T-helper 1 cell treated with Interleukin-12 subunit alpha and Interleukin-12 subunit beta and Interleukin-4 antibody, amounts not matched to agents 30 ng/mL and 1 ng/mL, for 36 hours (primary cell): ENCODE data around the gene TBC1D21. TPM values are rescaled to one million over a fixed set of nuclear protein-coding genes. Genes with fewer than 3 reads are reported as not detected.

Experiments used
- intact Hi-C: fragments of 100-400 bp; cut with micrococcal nuclease; formaldehyde crosslinking; loops from one replicate; pipeline ENCODE4 v1.15.1; 2024
- total RNA-seq: library from RNA; stranded (reverse); gene quantifications from 2 replicates; pipeline ENCODE4 v1.2.3, GENCODE V29; 2022

TBC1D21 gene, protein sequence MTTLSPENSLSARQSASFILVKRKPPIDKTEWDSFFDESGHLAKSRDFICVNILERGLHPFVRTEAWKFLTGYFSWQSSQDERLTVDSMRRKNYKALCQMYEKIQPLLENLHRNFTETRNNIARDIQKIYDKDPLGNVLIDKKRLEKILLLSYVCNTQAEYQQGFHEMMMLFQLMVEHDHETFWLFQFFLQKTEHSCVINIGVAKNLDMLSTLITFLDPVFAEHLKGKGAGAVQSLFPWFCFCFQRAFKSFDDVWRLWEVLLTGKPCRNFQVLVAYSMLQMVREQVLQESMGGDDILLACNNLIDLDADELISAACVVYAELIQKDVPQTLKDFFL
- not detected in 2 replicates for total RNA-seq

DNA sequence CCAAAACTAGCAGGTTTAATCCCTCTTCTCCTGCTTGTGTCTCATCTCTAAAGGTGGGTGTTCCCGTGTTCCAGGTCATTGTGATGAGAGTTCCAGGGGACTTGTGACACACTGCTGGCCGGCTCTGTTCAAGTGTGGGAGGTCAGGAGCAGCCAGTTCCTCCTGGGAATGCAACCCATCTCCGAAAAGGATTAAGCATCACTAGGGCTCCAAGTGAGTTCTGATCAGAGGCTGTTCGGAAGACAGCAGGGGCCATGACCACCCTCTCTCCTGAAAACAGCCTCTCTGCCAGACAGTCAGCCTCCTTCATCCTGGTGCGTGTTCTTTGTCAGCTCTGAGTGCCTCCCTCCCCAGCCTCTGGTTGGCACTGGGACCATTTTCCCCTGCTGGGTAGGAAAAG lies at the start of gene TBC1D21:
TSS of gene TBC1D21 (plus strand) at position 109 of the 400 bp plus-strand sequence. CDS start at position 255, 146 bp downstream.
- intact Hi-C loops: no loop called here

DNA sequence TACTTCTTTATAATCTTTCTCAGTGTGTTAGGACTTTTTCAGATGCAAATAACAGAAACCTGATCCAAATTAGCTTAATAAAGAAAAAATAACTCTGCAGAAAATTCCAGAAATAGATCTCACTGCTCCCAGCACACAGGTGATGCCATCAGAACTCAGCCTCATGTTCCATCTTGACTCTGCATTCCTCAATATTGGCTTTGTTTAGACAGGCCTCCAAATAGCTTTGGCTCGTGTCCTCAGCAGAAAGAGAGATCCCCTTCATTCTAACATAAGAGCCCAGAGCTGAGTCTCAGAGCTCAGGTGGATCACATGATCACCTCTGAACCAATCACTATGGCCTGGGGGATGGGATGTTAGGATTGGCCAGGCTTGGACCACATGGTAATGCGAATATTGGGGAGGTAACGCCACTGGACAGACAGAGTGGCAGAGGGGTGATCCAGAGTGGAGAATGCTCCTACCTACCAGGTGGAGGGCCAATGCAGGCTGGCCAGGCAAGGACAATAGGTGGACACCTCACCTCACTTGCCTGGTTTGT lies 46.6 kb upstream of the TBC1D21 start:
- intact Hi-C loops: no loop called here

DNA sequence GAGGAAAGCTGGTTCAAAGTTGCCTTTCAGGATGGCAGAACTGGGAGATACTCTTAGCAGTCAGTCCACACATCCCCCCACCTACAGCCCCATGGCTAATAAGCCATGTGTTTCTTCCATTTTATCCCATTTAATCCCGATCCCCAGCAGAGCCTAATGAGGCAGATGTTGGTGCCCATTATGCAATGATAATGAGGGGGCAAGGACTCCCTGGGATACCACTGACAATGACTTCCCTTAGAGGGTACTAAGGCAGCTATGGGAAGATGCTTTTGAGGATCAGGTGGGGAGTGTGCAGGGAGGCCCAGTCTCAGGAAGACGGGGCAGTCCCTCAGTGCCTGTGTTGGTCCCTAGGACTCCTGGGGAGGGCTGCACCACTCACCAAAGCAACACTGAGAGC lies 43.8 kb upstream of the TBC1D21 start:
- intact Hi-C loops: no loop called here

DNA sequence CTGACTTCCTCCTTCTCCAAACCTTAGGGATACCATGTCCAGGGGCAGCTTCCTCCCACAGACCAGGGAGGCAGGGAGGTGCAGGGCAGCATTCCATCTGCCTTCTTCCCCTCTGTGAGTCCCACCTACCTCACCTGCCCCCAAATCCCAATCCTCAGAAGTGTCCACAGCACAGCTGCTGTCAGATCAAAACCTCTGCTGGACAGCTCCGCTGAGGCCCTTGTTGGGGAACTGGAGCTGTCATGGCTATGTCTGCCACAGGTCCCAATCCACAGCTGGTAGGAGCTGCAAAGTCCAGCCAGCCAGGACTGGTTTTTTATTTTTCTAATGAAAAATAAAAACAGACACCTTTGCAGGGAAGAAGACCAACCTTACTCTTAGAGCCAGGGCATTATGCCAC lies 40.7 kb upstream of the TBC1D21 start:
- intact Hi-C loops: no loop called here

DNA sequence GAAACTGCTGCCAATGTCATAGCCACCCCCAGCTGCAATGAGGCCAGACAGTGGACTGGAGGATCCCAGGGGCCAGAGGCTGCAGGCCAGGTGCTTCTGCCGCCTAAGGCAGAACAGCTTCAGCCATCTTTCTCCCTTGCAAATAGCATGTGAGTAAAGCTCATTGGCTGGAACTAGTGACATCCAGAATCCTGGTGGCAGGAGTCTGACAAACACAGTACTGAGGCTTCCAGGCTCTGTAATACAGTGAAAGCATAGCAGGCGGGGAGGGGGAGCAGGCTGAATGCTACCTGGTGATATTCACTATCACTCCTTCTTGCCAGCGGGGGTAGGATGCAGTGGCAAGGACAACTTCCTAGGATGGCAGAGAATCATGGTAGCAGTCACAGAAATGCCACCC lies 36.5 kb upstream of the TBC1D21 start:
- intact Hi-C loops: no loop called here

DNA sequence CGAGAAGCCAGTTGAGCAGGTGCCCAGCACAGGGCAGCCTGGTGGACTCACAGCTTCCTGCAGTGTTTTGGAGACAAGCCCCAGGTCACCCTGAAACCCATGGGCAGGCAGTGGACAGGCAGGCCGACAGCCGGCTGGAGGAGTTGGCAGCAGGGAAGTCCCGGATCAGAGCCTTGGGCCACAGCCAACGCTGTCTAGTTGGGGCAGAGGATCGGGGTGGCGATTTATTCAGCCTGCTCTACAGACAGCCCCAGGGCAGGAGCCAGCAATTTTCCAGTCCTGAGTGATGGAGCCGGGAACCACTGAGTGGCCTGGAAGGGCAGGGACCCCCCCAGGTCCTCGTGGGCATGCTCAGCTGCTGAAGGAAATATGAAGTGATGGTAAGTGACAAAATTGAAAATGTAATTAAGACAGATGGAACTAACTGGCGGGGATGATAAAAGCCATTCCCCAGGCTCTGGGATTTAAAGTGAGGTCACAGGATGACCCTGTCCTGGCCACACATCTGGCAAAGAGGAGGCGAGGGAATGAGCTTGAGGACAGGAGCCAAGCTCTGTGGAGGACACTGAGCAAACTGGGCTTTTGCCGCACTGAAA lies 34.4 kb upstream of the TBC1D21 start:
- intact Hi-C loops: no loop called here

DNA sequence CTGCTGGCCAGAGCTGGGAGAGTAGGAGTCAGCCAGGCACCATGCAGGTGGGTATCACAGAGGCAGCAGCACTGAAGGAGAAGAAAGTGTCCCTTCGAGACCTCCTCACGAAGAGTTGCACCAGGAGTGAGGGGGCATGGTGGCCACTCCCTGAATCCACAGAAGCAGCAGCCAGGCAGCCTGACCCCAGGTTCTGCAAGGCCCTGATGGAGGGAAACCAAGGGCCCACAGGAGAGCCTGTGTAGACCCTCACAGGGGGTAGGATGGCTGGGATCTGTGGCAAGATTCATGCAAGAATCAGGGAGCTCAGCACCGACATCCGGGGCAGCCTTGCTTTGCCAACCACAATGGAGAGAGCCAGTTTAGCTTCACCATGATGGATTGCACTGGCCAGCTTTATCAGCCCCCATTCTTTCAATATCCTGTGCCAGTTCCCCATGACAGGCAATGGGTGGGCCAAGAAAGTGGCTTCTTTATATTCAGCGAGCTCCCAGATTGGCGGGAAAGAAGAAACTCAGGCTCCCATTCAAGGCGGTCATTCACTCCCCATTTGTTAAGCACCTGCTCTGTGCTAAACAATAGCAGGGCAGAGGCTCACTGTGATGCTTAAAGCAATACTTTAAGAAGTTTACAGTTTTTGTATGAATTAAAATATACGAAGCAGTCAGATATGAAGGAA lies 33.5 kb upstream of the TBC1D21 start:
- intact Hi-C loops: no loop called here

DNA sequence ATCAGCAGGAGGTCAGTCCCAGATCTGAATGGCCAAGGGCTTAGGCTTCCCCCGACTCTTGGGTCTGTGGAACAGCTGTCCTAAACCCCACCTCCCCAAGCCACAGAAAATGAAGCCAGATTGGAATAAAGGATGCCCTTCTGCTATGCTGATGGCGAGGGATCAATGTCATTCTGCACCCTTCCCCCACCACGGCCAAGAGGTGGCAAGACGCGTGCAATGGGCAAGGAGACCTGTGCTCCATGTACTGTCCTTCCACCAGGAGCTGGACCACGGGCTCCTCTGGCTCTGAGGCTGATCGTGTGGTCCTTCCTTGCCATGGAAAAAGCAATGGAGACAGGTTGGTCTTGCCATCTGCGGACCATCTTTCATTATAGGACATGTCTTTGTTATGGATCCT lies 32.6 kb upstream of the TBC1D21 start:
- intact Hi-C loops: no loop called here

DNA sequence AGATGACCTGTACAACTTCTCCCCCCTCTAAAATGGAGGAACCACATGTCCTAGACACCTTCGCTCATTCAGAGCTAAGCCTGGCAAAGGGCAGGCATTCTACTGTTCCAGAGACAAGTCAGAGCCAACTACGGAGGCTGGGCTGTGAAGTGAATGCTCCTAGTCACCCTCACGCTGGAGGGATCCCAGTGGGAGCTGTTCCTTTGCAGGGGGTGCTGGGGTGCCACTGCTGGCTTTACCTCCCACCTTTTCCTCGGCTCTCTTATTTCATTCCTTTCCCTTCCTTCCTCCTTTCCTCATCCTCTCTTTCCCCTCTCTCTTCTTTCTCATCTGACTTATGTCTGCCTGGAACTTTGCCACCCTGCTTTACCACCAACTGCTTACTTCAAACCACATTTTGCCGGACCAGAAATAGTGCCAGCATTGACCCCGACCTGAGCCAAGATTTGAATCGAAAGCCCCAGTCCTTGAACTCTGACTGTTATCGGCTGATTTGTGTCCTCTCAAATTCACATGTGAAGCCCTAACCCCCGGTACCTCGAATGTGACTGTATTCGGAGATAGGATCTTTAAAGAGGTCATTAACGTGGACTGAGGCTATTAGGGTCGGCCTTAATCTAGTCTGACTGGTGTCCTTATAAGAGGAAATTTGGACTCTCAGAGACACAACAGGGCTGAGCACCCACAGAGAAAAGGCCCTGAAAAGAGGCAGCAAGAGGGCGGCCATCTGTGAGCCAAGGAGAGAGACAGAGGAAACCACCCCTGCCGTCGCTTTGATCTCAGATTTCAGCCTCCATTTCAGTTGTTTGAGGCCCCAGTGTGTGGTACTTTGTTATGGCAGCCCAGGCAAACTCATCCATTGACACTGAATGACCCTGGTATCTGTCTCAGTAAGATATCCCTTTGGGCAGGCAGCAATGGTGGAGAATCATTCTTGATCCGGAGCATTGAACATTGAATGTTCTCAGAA lies 31.3 kb upstream of the TBC1D21 start:
- intact Hi-C loops: no loop called here

DNA sequence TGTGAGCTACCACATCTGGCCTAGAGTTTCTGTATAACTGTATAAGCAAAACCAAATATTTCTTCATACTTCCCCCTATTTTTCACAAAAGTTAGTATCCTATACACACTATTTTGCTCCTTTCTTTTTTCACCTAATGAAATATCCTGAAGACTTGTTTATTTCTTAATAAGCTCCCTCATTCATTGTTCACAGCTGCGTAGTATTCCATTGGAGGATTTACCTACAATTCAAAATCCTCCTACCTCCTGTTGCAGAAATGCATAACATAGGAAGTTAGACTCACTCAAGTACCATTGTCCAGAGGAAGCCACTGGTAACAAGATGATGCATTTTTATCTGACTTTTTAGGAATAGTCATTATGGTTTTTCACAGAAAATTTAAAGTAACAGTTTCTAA lies 29.6 kb upstream of the TBC1D21 start:
- intact Hi-C loops: no loop called here

DNA sequence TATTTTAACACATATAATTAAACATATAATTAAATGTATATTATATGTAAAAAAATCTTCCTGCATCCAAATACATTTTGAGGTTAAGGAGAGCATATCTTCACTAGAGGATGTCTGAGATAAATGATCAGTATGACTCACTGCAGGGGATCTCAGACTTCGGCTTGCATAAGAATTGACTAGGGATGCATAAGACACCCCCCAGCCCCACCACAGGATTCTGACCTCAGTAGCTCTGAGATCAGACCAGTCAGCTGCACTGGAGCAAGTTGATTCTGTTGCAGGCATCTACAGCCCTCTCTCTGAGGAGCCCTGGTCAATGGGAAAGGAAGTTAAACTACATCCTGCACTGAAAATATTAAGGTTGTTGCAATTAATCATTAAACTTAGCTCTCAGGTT lies 29.0 kb upstream of the TBC1D21 start:
- intact Hi-C loops: no loop called here

DNA sequence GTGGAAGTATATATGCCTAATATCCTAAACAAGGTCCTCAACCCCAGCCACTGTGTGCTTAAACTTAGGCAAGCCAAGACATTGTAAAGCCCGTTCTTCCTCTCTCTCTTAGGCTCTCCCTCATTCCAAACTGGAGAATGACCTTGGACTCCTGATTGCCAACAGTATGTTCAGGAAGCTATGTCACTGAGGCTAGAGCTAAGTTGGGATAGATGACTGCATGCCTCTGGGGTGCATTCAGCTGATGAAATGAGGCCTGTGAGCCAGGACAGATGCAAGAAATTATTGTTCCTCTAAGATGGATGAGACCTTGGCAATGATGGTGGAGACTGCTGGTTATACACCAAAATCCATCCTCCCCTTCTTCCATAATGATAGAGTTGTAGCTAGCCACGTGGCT lies 27.9 kb upstream of the TBC1D21 start:
- intact Hi-C loops: no loop called here

DNA sequence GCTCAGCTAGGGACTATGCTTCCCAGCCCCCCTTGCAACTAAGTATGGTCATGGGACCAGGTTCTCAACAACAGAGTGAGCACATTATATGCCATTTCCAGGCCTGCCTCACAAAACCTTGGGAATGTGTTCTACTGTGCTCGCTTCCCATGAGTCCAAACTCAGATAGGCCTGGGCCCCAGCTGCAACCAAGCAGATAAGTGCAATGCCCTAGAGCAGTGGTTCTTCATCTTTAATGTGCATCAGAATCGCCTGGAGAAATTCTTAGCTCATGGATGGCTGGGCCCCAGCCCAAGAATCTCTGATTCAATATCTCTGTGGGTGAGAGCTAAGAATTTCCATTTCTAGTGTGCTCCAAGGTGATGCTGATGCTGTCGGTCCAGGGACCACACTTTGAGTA lies 27.5 kb upstream of the TBC1D21 start:
- intact Hi-C loops: no loop called here

DNA sequence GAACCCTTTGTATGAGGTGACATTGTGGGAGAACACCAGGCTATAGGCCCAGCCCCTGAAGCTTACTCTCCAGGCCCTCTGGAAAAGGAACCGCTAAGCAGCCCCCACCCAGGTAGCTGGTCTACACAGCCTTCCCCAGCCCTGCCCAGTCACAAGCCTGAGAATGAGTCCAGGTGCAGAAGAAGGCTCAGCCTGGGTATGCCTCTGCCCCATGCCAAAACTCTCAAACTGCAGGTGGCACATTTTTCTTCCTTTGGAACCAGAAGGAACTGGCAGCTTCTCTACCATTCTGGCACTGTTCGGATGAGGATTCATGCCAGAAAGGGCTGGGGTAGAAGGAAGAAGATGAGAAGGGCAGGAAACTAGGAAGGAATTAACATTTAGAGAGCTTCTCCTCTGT lies 23.7 kb upstream of the TBC1D21 start:
- intact Hi-C loops: no loop called here

DNA sequence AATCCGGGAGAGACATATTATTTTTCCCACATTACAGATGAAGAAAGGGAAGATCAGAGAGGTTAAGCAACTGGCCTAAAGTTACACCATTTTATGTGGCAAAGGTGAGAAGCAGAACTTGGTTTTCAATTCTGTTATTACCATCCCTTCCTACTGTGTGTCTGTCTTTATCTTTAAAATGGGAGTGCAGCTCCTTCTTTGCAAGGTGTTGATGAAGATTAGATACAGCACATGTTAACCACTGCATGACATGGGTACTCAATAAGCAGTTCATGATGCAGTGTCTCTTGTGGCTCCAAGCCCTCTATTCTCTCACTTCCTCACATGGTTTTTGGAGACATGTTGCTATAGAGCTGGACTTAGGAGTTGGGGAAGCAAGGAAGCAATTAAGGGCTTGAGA lies 23.1 kb upstream of the TBC1D21 start:
- intact Hi-C loops: no loop called here

DNA sequence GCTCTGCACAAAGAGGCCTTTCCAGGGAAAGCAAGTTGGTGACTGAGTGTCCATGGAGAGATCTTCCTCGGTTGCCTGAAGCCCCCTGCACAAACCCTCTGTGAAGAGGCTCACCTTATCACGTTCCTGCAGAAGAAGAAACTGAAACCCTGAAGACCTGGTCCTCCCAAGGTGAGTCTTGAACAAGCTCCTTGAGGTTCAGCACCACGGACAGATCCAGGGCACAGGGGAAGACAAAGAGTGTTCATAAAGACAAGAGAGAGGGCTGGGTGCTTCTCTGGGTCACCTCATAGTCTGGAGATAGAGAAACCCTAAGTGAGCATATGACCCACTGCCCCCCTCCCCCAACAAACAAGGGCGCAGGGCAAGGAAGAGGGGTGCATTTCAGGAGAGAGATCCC lies 21.7 kb upstream of the TBC1D21 start:
- intact Hi-C loops: loop anchor here (1.0 kb wide), 1 partner anchor 440 kb away; no protein-coding TSS in a partner anchor

DNA sequence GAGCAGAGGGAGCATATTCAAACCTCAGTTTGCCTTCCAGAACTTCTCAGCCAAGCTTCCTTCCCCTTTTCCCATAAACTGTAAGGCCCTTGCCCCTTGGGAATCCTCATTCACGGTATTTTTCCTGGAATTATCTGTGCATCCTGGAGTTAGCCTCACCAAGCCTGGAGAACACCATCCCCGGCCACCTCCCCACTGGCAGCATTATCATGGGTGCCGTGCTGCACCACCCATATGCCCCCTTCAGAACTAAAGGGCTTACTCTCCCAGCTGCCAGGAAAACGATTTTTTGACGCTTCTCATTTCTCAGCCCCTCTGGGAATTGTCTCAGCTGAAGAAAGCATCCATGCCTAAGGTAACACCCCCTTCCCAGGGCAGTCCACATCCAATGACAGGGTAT lies 20.9 kb upstream of the TBC1D21 start:
- intact Hi-C loops: no loop called here

DNA sequence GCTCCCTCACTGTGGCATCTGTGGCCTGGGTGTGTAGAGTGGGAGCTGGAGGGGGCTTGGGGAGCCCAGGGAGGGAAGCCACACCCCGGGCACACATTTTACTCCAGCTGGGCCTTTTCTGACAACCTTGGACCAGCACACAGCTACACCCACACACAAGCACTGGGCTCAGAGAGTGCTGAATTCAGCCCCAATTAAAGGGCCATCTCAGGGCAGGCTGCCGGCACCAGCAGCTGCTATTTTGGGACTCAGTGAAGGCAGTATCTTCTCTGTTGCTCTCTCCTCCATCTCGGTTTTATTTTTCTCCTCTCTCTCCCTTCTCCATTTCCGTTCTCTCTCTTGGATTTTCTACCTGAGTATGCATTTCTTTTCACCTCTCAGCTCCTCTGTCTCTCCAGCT lies 19.1 kb upstream of the TBC1D21 start:
- intact Hi-C loops: no loop called here

DNA sequence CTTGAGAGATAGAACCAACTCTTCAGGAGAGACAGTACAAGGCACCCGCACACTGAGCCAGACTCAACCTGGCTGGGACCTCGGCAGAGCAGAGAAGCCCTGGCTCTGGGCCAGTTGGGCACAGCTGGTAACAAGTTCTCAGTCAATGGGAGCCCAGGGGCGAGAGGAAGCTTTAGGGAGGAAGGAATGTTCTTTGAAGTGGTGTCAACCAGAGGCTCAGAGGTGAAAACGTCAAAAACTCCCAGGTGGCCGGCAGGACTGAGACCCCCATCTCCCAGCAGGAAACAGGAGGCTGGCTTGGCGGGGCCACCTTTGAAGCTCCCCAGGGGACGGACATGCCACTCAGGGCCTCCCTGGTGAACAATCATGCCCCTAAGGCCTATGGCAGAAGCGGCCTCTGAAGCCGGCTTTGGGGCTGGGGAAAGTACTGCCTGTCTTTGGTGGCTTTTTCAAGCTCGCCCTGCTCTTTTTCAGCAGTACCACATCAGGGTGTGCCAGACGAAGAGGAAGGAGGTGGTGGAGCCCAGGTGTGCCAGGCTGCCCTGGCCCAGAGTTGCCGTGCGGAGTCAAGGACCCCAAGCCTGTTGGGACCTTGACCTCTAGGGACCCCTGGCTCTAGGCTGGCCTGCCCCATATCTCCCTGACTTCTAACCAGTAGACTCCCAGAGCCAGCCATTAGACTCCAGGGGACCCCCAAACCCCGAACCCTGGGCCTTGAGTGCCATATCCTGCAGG lies 16.7 kb upstream of the TBC1D21 start:
- intact Hi-C loops: no loop called here

DNA sequence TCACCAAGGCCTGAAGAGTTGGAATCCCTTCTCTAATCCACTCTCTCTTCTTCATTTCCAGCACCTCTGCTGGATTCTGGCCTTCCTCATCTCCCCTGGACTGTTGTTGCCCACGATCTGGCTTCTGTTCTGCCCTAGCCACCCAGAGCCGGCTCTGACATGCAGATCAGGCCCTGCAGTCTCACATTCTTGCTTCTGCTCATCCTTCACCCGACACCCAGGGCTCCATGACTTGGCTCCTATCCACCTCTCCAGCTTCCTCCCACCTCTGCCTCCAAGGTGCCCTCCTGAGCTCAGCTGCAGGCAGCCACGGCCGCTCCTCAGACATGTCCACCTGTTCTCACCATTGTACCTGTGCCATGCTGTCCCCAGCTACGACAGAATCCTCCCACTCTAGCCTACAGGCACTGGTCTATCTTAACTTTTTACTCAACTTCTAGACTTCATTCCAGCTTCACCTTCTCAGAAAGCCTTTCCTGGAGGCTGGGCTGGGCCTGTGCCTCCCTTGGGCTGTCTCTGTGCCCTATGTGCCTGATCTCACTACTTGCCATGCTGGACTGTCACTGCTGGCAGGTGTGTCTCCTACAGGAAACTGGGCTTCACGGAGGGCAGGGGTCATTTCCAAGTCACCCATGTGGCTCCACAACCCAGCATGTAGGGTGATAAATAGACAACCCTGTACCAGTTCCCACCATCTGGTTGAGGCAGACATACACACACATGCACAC lies 16.0 kb upstream of the TBC1D21 start:
- intact Hi-C loops: no loop called here
